Measurements from ENCODE around the gene NR5A2.

Gene NR5A2

DNA sequence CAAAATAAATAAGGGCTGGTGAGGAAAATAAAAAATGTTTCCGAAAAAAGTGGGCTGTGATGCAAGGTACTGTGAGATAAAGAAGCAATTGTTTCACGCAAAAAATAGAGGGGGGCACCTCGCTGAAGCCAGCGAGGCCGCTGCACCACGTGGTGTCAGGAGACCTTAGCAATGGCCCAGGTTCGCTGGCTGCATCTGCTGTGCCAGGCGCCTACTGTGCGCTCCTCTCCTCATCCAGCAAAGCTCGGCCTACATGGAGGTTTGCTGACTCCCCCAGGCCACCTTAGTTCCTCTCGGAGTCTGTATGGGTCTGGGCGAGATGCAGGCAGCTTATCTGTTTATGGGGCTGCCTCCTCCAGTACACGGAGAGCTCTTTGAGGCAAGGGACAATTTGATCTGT lies 119.6 kb downstream of the NR5A2 start:
- TF ChIP-seq CTCF (IDR thresholded peaks at IDR 0.05; ENCODE audit: borderline replicate concordance, control extremely low read depth, extremely low read depth, insufficient read depth, missing control alignments) = no peak
- in situ Hi-C loops (cut with MboI; ENCODE audit: low sequenced_read_pairs, unreplicated experiment) = loop anchor here (10.0 kb wide), 1 partner anchor 338 kb away; no protein-coding TSS in a partner anchor
- no peak for DNase-seq (ENCODE audit: low spot score)

DNA sequence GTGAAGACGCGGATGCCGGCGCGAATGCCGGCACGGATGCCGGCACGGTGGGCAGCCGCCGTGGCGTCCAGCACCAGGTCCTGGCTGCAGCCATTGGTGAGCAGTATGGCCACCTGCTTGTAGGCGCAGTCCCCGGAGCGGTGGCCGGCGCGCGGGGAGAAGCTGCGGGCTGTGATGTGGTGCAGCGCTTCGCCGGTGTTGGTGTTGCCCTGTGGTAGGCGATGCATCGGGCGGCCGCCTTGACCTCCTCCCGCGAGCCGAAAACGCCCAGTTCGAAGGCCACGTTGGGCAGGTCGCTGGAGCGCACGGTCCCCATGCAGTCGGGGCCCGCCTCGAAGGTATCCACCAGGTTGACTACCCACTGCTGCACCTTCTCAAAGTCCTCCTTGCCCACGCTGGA lies 120.2 kb downstream of the NR5A2 start:
- in situ Hi-C loops (cut with MboI; ENCODE audit: low sequenced_read_pairs, unreplicated experiment) = loop anchor here (10.0 kb wide), 1 partner anchor 337 kb away; no protein-coding TSS in a partner anchor
- TF ChIP-seq CTCF (IDR thresholded peaks at IDR 0.05; ENCODE audit: borderline replicate concordance, control extremely low read depth, extremely low read depth, insufficient read depth, missing control alignments) = no peak
- no peak for DNase-seq (ENCODE audit: low spot score)

DNA sequence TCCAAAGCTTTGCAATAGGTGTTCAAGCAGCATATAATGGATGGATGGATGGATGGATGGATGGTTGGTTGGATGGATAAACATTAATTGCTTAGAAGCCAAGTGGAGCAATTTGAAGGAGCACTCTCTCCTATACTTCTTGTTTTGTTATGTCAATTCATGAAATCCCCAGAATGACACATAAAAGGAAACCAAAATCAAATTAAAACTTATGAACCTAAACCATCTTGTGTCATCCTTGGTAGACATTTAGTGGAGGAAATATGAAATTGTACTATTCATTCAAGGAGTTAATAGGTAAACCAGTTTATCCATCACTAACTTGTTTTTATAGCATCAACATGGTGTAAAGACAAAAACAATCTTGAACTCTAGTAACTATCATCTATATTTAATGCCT lies 122.5 kb downstream of the NR5A2 start:
- TF ChIP-seq CTCF (IDR thresholded peaks at IDR 0.05; ENCODE audit: borderline replicate concordance, control extremely low read depth, extremely low read depth, insufficient read depth, missing control alignments) = no peak
- no peak for DNase-seq (ENCODE audit: low spot score)
- in situ Hi-C loops (cut with MboI; ENCODE audit: low sequenced_read_pairs, unreplicated experiment) = no loop called here

DNA sequence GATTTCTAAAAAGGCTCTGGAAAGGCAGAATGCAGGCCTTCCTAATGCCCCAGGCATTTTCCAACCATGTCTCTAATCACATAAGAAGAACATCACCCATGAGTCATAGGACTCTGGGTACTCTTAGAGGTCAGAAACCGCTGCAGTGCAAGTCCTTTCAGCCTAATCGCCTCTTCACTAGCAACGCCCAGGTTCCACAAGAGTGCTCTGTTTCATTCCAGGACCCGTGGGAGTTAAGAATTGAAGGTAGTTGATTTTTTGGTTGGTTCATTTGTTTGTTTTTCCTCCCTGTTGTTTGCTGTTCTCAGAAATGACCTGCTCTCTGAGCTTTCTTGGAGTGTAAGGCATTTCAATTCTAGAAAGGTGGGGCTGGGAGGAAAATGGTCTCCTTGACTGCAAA lies 123.2 kb downstream of the NR5A2 start:
- in situ Hi-C loops (cut with MboI; ENCODE audit: low sequenced_read_pairs, unreplicated experiment) = no loop called here
- no peak for TF ChIP-seq CTCF (IDR thresholded peaks at IDR 0.05; ENCODE audit: borderline replicate concordance, control extremely low read depth, extremely low read depth, insufficient read depth, missing control alignments)
- peak; percentile 48 for DNase-seq (ENCODE audit: low spot score)

- in situ Hi-C loops (cut with MboI; ENCODE audit: low sequenced_read_pairs, unreplicated experiment) = no loop called here
- no peak for DNase-seq (ENCODE audit: low spot score)
- TF ChIP-seq CTCF (IDR thresholded peaks at IDR 0.05; ENCODE audit: borderline replicate concordance, control extremely low read depth, extremely low read depth, insufficient read depth, missing control alignments) = no peak
Observed at GRCh38 chr1:200152336-200152735, 124.8 kb downstream of the NR5A2 start.

DNA sequence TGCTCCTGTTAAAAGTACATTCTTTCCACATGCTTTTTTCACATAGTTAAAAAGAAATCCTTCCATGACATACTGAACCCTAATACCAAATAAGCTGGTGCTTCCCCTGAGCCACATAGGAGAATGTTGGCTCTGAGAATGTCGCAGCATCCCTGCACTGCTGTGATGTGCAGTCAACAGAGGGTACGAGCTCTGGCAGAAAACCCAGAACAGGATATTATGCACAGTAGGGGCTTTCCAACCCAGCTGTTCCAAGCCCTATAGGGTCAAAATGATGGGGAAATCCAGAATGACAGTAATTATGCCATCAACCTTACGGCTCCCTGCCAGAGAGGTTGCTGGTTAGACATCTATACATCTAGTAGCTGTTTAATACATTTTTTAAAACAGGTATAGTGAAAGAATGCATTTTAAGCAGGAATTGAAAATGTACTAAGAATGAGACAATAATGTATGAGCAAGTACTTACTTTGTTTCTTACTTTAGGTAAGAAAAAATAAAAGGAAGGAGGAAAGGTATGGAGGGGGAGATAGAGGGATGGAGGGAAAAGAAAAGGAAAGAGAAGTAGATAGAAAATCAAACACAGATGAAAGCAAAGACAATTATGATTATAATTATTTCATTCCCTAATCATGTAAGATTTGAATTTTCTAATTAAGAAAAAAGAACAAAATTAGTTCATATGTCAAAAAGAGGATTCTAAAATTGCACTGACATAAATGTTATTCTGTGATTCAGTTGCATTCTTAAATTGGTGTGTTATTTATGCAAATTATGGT lies 126.0 kb downstream of the NR5A2 start:
- in situ Hi-C loops (cut with MboI; ENCODE audit: low sequenced_read_pairs, unreplicated experiment) = no loop called here
- no peak for TF ChIP-seq CTCF (IDR thresholded peaks at IDR 0.05; ENCODE audit: borderline replicate concordance, control extremely low read depth, extremely low read depth, insufficient read depth, missing control alignments)
- peak; percentile 36 for DNase-seq (ENCODE audit: low spot score)
